ENCODE data around the gene KCNJ10. TPM values are rescaled to one million over a fixed set of nuclear protein-coding genes. Genes with fewer than 3 reads are reported as not detected.
A peak's percentile ranks its signal among the peaks of the same experiment; 100 is the strongest.

KCNJ10 gene
- total and polyA plus RNA-seq, 2 donors (not counting 3 experiments of a cell fraction or from before 2014, with no cell fraction given), result not detected

DNA sequence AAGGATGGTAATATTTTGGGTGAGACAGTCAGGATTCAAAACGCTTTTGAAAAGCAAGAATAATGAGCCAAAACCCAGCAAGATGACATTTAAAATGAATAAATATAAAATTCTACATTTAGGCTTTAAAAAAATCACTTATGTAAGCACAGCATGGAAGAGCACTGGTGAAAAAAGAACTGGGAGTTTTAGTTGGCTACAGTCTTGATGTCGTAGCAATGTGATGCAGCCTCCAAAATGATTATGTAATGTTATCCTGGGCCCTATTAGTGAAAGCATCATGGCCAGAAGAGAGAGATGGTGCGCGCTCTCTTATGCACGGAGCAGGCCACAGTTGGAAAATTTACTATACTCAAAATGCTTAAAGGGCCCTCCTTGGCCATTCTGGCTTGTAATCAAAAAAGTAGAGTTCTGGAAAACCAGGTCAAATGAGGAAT lies 16.5 kb upstream of the KCNJ10 start:
- dilution Hi-C loops (cut with MboI; ENCODE audit: extremely low pct_ligation_motif_present, low sequenced_read_pairs), result no loop called here
- TF ChIP-seq, protein P1, sequence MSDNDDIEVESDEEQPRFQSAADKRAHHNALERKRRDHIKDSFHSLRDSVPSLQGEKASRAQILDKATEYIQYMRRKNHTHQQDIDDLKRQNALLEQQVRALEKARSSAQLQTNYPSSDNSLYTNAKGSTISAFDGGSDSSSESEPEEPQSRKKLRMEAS (IDR thresholded peaks at IDR 0.05; ENCODE audit: insufficient read depth, insufficient read length), result no peak
- Histone ChIP-seq H3K4me1 (ENCODE audit: control insufficient read depth, extremely low read depth, insufficient read depth, low read length) (no peaks in the 10 kb centered on the region), H3K27me3 (ENCODE audit: control insufficient read depth in 2 of 2, insufficient read depth in 2 of 2, low read length in 2 of 2) (peaks cover 29 to 31% of the 10 kb centered on the region in 2 experiments), H3K4me2 (ENCODE audit: insufficient read depth, low read length) (no peak overlapping the region), H4K20me1 (replicated peaks; ENCODE audit: control insufficient read depth, extremely low read depth, insufficient read depth, low read length) (no peaks in the 10 kb centered on the region), H3K27ac (ENCODE audit: insufficient read depth, low read depth, low read length) (no peak overlapping the region), H3K9me3 (replicated peaks; ENCODE audit: control insufficient read depth, insufficient read depth, low read length) (no peaks in the 10 kb centered on the region), H3K9ac (replicated peaks; ENCODE audit: extremely low read depth, insufficient read depth, low read length) (no peak overlapping the region), H3K36me3 (ENCODE audit: control insufficient read depth in 2 of 2, extremely low read depth in 1 of 2, insufficient read depth in 2 of 2, low read length in 2 of 2) (no peaks in the 10 kb centered on the region), H3K9me1 (replicated peaks; ENCODE audit: control insufficient read depth, extremely low read depth, insufficient read depth, low read length) (no peaks in the 10 kb centered on the region), H3K79me2 (ENCODE audit: control insufficient read depth, insufficient read depth, low read length) (no peaks in the 10 kb centered on the region), H2AFZ (ENCODE audit: low read depth, low read length) (no peak overlapping the region), H3K4me3 (replicated peaks in 1 of 3; ENCODE audit: insufficient read depth in 1 of 3, low read depth in 1 of 3, low read length in 3 of 3) (no peak overlapping the region)
- no peak for FAIRE-seq
- ChIA-PET POLR2A (no interaction called here), CTCF (interaction anchor here (0.8 to 5.2 kb wide), 21 partner anchors 8 to 290 kb away, joined by 3 to 75 read pairs (median 8); partner anchors contain the start of genes IGSF8, KCNJ10 and PIGM)
- intact Hi-C loops (cut with micrococcal nuclease), result no loop called here
- no TSS peak for BruUV-seq (replicated peaks)
- DNase-seq (ENCODE audit: low read depth, low spot score), result no peak

DNA sequence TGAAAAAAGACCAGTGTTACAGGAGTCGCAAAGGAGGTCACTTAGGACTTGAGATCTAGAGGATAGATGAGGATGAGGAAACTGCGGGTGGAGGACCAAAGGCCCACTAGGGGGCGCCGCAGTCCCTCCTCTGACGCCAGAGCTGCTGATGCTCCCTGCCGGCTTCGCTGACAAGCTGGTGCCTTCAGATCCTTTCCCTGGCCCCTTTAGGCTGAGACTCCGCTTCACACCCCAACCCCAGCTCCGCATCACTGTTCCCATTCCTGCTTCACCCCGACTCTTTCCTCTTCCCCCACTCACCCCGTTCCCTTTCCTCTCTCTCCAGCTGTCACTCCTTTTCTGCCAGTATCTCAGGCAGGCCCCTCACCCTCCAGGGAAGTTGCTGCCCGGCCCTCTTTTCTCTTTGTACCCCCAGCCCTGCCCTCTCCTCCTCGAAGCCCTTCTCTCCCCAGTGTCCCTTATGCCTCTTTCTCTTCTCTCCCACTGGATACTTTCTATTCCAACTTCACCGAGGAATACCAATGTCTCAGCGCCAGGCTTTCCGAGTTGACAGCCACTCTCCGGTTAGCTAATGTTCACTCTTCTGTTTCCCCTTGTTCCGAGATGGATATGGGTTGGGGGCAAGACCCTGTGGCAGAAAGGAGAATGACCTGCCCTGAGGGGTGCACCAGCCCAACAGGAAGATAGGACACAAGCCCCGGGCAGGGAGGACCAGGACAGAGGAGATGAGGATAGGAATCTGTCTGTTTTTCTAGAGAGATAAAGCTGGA lies 15.9 kb upstream of the KCNJ10 start:
- intact Hi-C loops (cut with micrococcal nuclease), result loop anchor here (1.0 kb wide), 1 partner anchor 290 kb away; no protein-coding TSS in a partner anchor
- DNase-seq (ENCODE audit: low read depth, low spot score) (peak; percentile 65), FAIRE-seq (peak; percentile 76)
- H3K36me3 ChIP-seq (ENCODE audit: control insufficient read depth in 2 of 2, extremely low read depth in 1 of 2, insufficient read depth in 2 of 2, low read length in 2 of 2), result no peaks in the 10 kb centered on the region
- no TSS peak for BruUV-seq (replicated peaks)
- H3K9ac ChIP-seq (replicated peaks; ENCODE audit: extremely low read depth, insufficient read depth, low read length), result no peak overlapping the region
- no peaks in the 10 kb centered on the region for H4K20me1 ChIP-seq (replicated peaks; ENCODE audit: control insufficient read depth, extremely low read depth, insufficient read depth, low read length)
- no peaks in the 10 kb centered on the region for H3K79me2 ChIP-seq (ENCODE audit: control insufficient read depth, insufficient read depth, low read length)
- dilution Hi-C loops (cut with MboI; ENCODE audit: extremely low pct_ligation_motif_present, low sequenced_read_pairs), result no loop called here
- no peak overlapping the region for H2AFZ ChIP-seq (ENCODE audit: low read depth, low read length)
- no peak overlapping the region for H3K27ac ChIP-seq (ENCODE audit: insufficient read depth, low read depth, low read length)
- no peak overlapping the region for H3K4me2 ChIP-seq (ENCODE audit: insufficient read depth, low read length)
- no peaks in the 10 kb centered on the region for H3K9me3 ChIP-seq (replicated peaks; ENCODE audit: control insufficient read depth, insufficient read depth, low read length)
- TF ChIP-seq, protein P2, sequence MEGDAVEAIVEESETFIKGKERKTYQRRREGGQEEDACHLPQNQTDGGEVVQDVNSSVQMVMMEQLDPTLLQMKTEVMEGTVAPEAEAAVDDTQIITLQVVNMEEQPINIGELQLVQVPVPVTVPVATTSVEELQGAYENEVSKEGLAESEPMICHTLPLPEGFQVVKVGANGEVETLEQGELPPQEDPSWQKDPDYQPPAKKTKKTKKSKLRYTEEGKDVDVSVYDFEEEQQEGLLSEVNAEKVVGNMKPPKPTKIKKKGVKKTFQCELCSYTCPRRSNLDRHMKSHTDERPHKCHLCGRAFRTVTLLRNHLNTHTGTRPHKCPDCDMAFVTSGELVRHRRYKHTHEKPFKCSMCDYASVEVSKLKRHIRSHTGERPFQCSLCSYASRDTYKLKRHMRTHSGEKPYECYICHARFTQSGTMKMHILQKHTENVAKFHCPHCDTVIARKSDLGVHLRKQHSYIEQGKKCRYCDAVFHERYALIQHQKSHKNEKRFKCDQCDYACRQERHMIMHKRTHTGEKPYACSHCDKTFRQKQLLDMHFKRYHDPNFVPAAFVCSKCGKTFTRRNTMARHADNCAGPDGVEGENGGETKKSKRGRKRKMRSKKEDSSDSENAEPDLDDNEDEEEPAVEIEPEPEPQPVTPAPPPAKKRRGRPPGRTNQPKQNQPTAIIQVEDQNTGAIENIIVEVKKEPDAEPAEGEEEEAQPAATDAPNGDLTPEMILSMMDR (IDR thresholded peaks at IDR 0.05; ENCODE audit: extremely low read depth in 1 of 2, insufficient read depth in 1 of 2, low read depth in 1 of 2, low read length in 2 of 2), result peak; percentile 82 to 99
- no peak for TF ChIP-seq JUN (IDR thresholded peaks at IDR 0.05; ENCODE audit: borderline replicate concordance, insufficient read depth, insufficient read length, low read depth)
- peaks cover 35 to 37% of the 10 kb centered on the region in 2 experiments for H3K27me3 ChIP-seq (ENCODE audit: control insufficient read depth in 2 of 2, insufficient read depth in 2 of 2, low read length in 2 of 2)
- ChIA-PET POLR2A (no interaction called here), CTCF (interaction anchor here (0.6 to 5.2 kb wide), 44 partner anchors 8 to 953 kb away, joined by 3 to 75 read pairs (median 4); partner anchors contain the start of genes CASQ1, IGSF8, IGSF9 and KCNJ10)
- no peak overlapping the region for H3K4me3 ChIP-seq (replicated peaks in 1 of 3; ENCODE audit: insufficient read depth in 1 of 3, low read depth in 1 of 3, low read length in 3 of 3)
- no peaks in the 10 kb centered on the region for H3K9me1 ChIP-seq (replicated peaks; ENCODE audit: control insufficient read depth, extremely low read depth, insufficient read depth, low read length)
- no peaks in the 10 kb centered on the region for H3K4me1 ChIP-seq (ENCODE audit: control insufficient read depth, extremely low read depth, insufficient read depth, low read length)

Data from endothelial cell of umbilical vein (primary cell).